ENCODE measurements around the gene PAX6.
A peak's percentile ranks its signal among the peaks of the same experiment; 100 is the strongest.

Gene PAX6

DNA sequence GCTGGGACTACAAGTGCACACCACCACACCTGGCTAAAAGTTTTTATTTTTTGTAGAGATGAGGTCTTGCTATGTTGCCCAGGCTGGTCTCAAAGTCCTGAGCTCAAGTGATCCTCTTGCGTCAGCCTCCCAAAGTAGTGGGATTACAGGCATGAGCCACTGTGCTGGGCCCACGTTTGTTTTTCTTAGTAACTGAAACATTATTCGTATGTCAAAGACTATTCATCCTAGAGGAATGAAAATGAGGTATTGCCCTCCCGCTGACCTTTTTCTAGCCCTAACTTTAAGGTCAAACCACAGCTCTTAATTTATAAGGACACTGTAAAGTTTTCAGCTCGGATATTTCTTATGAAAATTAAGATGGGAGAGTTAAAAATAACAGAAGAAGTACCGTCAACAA, 33.2 kb upstream of the PAX6 start:
- no peaks in the 10 kb centered on the region for H3K4me1 ChIP-seq (ENCODE audit: insufficient read depth, insufficient read length)
- no peak for DNase-seq (ENCODE audit: low read depth, low spot score)
- H3K27me3 ChIP-seq (ENCODE audit: insufficient read depth, insufficient read length) = no peaks in the 10 kb centered on the region
- H3K9me3 ChIP-seq (ENCODE audit: insufficient read depth, low read length) = no peaks in the 10 kb centered on the region
- H3K4me3 ChIP-seq (ENCODE audit: insufficient read length, low read depth) = no peak overlapping the region
- no peak for TF ChIP-seq ZNF274 (IDR thresholded peaks at IDR 0.05; ENCODE audit: low read depth, low read length)
- no peak for TF ChIP-seq SUZ12 (IDR thresholded peaks at IDR 0.05; ENCODE audit: extremely low read depth, insufficient read depth, insufficient read length)
- TF ChIP-seq YY1 (IDR thresholded peaks at IDR 0.05; ENCODE audit: insufficient read depth, insufficient read length) = no peak
- no peaks in the 10 kb centered on the region for H3K36me3 ChIP-seq (ENCODE audit: insufficient read depth, insufficient read length, low read length)
- H3K9ac ChIP-seq (ENCODE audit: insufficient read length, low read depth) = no peak overlapping the region

DNA sequence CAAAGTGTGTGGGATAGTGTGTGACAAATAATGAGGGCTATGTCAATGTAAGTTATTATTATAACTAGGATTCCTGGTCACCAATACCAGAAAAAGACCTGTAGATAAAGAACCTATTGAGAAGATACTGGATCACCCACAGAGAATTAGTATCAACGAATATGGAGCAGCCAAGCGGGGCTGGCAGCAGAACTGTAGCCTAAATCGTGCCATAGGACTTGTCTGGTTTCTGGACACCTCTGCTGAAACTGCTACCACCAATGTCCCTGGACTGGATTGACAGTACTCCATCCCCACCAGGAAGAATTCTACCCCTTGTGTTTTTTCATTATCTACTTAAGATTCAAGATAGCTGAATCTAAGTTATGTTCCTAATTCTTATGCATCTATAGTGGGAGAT, 30.3 kb upstream of the PAX6 start:
- no peak for DNase-seq (ENCODE audit: low read depth, low spot score)
- Histone ChIP-seq H3K27me3 (ENCODE audit: insufficient read depth, insufficient read length) (no peaks in the 10 kb centered on the region), H3K4me1 (ENCODE audit: insufficient read depth, insufficient read length) (no peaks in the 10 kb centered on the region), H3K36me3 (ENCODE audit: insufficient read depth, insufficient read length, low read length) (no peaks in the 10 kb centered on the region), H3K9ac (ENCODE audit: insufficient read length, low read depth) (no peak overlapping the region), H3K9me3 (ENCODE audit: insufficient read depth, low read length) (no peaks in the 10 kb centered on the region), H3K4me3 (ENCODE audit: insufficient read length, low read depth) (no peak overlapping the region)
- TF ChIP-seq YY1 (IDR thresholded peaks at IDR 0.05; ENCODE audit: insufficient read depth, insufficient read length) (no peak), ZNF274 (IDR thresholded peaks at IDR 0.05; ENCODE audit: low read depth, low read length) (no peak), SUZ12 (IDR thresholded peaks at IDR 0.05; ENCODE audit: extremely low read depth, insufficient read depth, insufficient read length) (no peak)

DNA sequence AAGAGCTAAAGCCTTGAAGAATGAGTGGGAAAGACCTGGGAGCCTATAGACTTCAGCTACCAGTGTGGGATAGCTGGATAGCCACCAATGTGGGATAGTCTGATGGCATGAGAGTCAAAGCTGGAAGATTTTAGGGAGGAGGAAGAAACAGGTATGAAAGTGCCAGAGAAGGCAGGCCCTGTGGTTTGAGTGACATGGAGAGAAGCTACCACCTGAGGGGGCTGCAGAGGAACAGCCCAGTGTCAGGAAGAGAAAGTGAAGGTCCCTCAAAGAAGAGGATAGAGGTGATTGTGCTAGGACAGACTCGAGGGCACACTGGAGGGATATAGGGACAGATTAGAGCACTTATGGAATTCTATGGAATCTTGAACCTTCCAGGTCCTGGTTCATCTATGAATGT, 23.1 kb upstream of the PAX6 start:
- DNase-seq (ENCODE audit: low read depth, low spot score) = no peak
- TF ChIP-seq YY1 (IDR thresholded peaks at IDR 0.05; ENCODE audit: insufficient read depth, insufficient read length) (no peak), SUZ12 (IDR thresholded peaks at IDR 0.05; ENCODE audit: extremely low read depth, insufficient read depth, insufficient read length) (no peak), ZNF274 (IDR thresholded peaks at IDR 0.05; ENCODE audit: low read depth, low read length) (no peak)
- H3K27me3 ChIP-seq (ENCODE audit: insufficient read depth, insufficient read length) = peaks cover 22% of the 10 kb centered on the region
- no peaks in the 10 kb centered on the region for H3K9me3 ChIP-seq (ENCODE audit: insufficient read depth, low read length)
- H3K9ac ChIP-seq (ENCODE audit: insufficient read length, low read depth) = no peak overlapping the region
- H3K36me3 ChIP-seq (ENCODE audit: insufficient read depth, insufficient read length, low read length) = no peaks in the 10 kb centered on the region
- no peak overlapping the region for H3K4me3 ChIP-seq (ENCODE audit: insufficient read length, low read depth)
- no peaks in the 10 kb centered on the region for H3K4me1 ChIP-seq (ENCODE audit: insufficient read depth, insufficient read length)

DNA sequence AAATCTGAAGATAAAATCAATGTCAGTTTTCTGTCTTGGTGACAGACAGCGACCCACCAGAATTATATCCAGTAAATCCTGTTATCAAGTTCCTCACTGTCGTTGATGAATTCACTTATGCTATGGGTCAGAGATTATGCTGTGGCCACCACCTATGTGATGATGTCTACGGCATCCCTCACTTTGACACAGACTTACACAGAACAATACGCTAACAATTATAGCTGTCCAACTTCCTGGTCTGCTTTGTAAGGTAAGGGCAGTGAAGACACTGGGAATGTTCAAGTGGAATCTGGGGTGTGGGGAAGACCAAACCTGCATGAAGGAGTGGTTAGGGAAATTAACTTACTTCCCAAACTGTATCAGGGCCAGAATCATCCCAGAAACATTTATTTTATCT, 19.3 kb upstream of the PAX6 start:
- TF ChIP-seq SUZ12 (IDR thresholded peaks at IDR 0.05; ENCODE audit: extremely low read depth, insufficient read depth, insufficient read length) = no peak
- no peak for TF ChIP-seq YY1 (IDR thresholded peaks at IDR 0.05; ENCODE audit: insufficient read depth, insufficient read length)
- no peak for TF ChIP-seq ZNF274 (IDR thresholded peaks at IDR 0.05; ENCODE audit: low read depth, low read length)
- DNase-seq (ENCODE audit: low read depth, low spot score) = no peak
- Histone ChIP-seq H3K9me3 (ENCODE audit: insufficient read depth, low read length) (no peaks in the 10 kb centered on the region), H3K27me3 (ENCODE audit: insufficient read depth, insufficient read length) (peaks cover 61% of the 10 kb centered on the region), H3K4me3 (ENCODE audit: insufficient read length, low read depth) (no peak overlapping the region), H3K36me3 (ENCODE audit: insufficient read depth, insufficient read length, low read length) (no peaks in the 10 kb centered on the region), H3K9ac (ENCODE audit: insufficient read length, low read depth) (no peak overlapping the region), H3K4me1 (ENCODE audit: insufficient read depth, insufficient read length) (no peaks in the 10 kb centered on the region)

DNA sequence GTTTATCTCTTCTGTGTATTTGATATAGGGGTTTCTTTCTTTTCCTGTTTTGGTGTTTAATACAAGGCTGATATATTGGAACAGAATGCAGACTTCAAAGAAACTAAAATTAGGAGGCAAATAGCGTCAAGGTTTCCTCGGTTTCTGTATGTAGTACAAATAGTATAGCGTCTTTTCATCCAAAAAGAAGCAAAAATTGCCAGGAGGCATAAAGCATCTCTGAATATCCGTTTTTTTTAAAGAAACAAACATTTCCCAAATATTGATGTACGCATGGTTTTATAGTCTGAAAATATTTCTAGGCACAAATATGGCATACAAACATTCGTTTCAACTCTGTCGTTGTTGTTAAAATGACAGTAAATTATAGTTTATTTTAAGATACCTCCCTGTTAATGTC, 17.1 kb upstream of the PAX6 start:
- TF ChIP-seq YY1 (IDR thresholded peaks at IDR 0.05; ENCODE audit: insufficient read depth, insufficient read length) = no peak
- no peak for TF ChIP-seq ZNF274 (IDR thresholded peaks at IDR 0.05; ENCODE audit: low read depth, low read length)
- no peak for TF ChIP-seq SUZ12 (IDR thresholded peaks at IDR 0.05; ENCODE audit: extremely low read depth, insufficient read depth, insufficient read length)
- no peak for DNase-seq (ENCODE audit: low read depth, low spot score)
- Histone ChIP-seq H3K4me3 (ENCODE audit: insufficient read length, low read depth) (no peak overlapping the region), H3K27me3 (ENCODE audit: insufficient read depth, insufficient read length) (peaks cover 75% of the 10 kb centered on the region), H3K4me1 (ENCODE audit: insufficient read depth, insufficient read length) (peaks cover 8% of the 10 kb centered on the region), H3K9me3 (ENCODE audit: insufficient read depth, low read length) (no peaks in the 10 kb centered on the region), H3K36me3 (ENCODE audit: insufficient read depth, insufficient read length, low read length) (no peaks in the 10 kb centered on the region), H3K9ac (ENCODE audit: insufficient read length, low read depth) (no peak overlapping the region)

GRCh38 chr11:31827455-31828206, 16.5 kb upstream of the PAX6 start:
- peaks cover 80% of the 10 kb centered on the region for H3K27me3 ChIP-seq (ENCODE audit: insufficient read depth, insufficient read length)
- TF ChIP-seq SUZ12 (IDR thresholded peaks at IDR 0.05; ENCODE audit: extremely low read depth, insufficient read depth, insufficient read length) (peak; percentile 79), ZNF274 (IDR thresholded peaks at IDR 0.05; ENCODE audit: low read depth, low read length) (no peak)
- H3K9me3 ChIP-seq (ENCODE audit: insufficient read depth, low read length) = no peaks in the 10 kb centered on the region
- no peaks in the 10 kb centered on the region for H3K36me3 ChIP-seq (ENCODE audit: insufficient read depth, insufficient read length, low read length)
- DNase-seq (ENCODE audit: low read depth, low spot score) = no peak
- H3K9ac ChIP-seq (ENCODE audit: insufficient read length, low read depth) = no peak overlapping the region
- H3K4me1 ChIP-seq (ENCODE audit: insufficient read depth, insufficient read length) = peaks cover 8% of the 10 kb centered on the region
- no peak overlapping the region for H3K4me3 ChIP-seq (ENCODE audit: insufficient read length, low read depth)

GRCh38 chr11:31826536-31827438, 15.7 kb upstream of the PAX6 start:
- H3K9me3 ChIP-seq (ENCODE audit: insufficient read depth, low read length) = no peaks in the 10 kb centered on the region
- TF ChIP-seq ZNF274 (IDR thresholded peaks at IDR 0.05; ENCODE audit: low read depth, low read length) (no peak), SUZ12 (IDR thresholded peaks at IDR 0.05; ENCODE audit: extremely low read depth, insufficient read depth, insufficient read length) (no peak), YY1 (IDR thresholded peaks at IDR 0.05; ENCODE audit: insufficient read depth, insufficient read length) (no peak)
- peak overlapping the region; percentile 64 for H3K9ac ChIP-seq (ENCODE audit: insufficient read length, low read depth)
- H3K4me3 ChIP-seq (ENCODE audit: insufficient read length, low read depth) = peak overlapping the region; percentile 24
- peaks cover 8% of the 10 kb centered on the region for H3K4me1 ChIP-seq (ENCODE audit: insufficient read depth, insufficient read length)
- H3K27me3 ChIP-seq (ENCODE audit: insufficient read depth, insufficient read length) = peaks cover 89% of the 10 kb centered on the region
- DNase-seq (ENCODE audit: low read depth, low spot score) = no peak
- no peaks in the 10 kb centered on the region for H3K36me3 ChIP-seq (ENCODE audit: insufficient read depth, insufficient read length, low read length)
